Measurements from ENCODE around the gene GNAI1. TPM values are rescaled to one million over a fixed set of nuclear protein-coding genes. Genes with fewer than 3 reads are reported as not detected.

The GNAI1 gene
- total RNA-seq, 1 donor from 2014 or later, result 0.35 TPM

DNA sequence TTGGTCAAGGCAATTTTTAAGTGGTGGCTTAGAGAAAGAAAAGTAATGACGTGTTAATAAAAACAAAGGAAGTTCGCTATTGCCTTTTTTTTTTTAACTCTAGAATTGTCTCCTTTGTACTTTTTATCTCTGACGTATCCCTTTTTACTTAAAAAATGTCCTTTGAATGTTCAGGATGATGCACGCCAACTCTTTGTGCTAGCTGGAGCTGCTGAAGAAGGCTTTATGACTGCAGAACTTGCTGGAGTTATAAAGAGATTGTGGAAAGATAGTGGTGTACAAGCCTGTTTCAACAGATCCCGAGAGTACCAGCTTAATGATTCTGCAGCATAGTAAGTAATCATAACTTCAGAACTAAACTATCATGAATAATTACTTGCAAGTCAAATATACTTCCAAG, 64.4 kb downstream of the GNAI1 start:
- TF ChIP-seq, protein P1, sequence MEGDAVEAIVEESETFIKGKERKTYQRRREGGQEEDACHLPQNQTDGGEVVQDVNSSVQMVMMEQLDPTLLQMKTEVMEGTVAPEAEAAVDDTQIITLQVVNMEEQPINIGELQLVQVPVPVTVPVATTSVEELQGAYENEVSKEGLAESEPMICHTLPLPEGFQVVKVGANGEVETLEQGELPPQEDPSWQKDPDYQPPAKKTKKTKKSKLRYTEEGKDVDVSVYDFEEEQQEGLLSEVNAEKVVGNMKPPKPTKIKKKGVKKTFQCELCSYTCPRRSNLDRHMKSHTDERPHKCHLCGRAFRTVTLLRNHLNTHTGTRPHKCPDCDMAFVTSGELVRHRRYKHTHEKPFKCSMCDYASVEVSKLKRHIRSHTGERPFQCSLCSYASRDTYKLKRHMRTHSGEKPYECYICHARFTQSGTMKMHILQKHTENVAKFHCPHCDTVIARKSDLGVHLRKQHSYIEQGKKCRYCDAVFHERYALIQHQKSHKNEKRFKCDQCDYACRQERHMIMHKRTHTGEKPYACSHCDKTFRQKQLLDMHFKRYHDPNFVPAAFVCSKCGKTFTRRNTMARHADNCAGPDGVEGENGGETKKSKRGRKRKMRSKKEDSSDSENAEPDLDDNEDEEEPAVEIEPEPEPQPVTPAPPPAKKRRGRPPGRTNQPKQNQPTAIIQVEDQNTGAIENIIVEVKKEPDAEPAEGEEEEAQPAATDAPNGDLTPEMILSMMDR (IDR thresholded peaks at IDR 0.05), result no peak
- POLR2A ChIA-PET, result no interaction called here
- no peak for ATAC-seq (ENCODE audit: low read depth)
- intact Hi-C loops (cut with micrococcal nuclease), result no loop called here
- Mint-ChIP-seq H3K36me3 (ENCODE audit: low read depth) (no peaks in the 10 kb centered on the region), H3K9me3 (no peaks in the 10 kb centered on the region), H3K27ac (no peak overlapping the region), H3K4me3 (no peak overlapping the region), H3K27me3 (no peaks in the 10 kb centered on the region), H3K4me1 (no peaks in the 10 kb centered on the region)
- DNase-seq, result no peak
- CTCF ChIA-PET, result no interaction called here

DNA sequence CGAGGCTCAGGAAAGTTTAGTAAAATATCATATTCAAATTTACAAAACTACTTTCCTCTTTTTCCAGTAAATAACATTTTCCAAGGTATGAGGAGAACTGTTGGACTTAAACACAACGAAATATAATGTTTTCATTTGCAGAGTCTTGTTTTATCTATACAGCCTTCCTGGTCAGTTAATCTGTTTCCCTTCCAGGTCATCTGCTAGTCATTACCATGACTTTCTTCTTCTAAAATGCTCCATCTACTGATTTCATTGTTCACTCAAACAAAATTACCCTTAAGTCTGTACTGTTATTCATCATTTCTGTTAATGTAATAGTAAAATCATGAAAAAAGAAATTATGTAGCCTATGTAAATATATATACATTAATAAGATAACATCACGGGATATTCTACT, 69.8 kb downstream of the GNAI1 start:
- ChIA-PET CTCF (no interaction called here), POLR2A (no interaction called here)
- no peaks in the 10 kb centered on the region for H3K4me1 Mint-ChIP-seq
- ATAC-seq (ENCODE audit: low read depth), result no peak
- no peak overlapping the region for H3K4me3 Mint-ChIP-seq
- H3K36me3 Mint-ChIP-seq (ENCODE audit: low read depth), result no peaks in the 10 kb centered on the region
- DNase-seq, result no peak
- H3K27me3 Mint-ChIP-seq, result no peaks in the 10 kb centered on the region
- intact Hi-C loops (cut with micrococcal nuclease), result no loop called here
- no peak overlapping the region for H3K27ac Mint-ChIP-seq
- TF ChIP-seq, protein P1 (IDR thresholded peaks at IDR 0.05), result no peak
- H3K9me3 Mint-ChIP-seq, result no peaks in the 10 kb centered on the region

DNA sequence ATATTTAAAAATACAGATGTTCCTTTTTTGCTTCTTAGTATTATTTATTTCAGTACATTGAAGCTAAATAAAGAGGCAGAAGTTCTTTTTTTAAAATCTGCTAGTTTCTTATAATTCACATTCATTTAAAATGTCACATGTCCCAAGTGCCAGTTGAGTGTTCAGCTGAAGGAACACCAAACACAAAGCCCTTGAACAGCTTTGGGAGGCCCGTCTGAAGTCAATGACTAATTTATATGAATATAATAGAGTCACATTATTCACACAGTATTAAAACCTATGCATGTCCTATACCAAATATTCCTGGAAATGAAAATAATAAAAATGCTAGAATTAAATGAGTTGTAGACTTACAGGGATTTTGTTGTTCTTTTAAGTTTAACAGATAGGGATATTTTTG, 70.3 kb downstream of the GNAI1 start:
- TF ChIP-seq, protein P1 (IDR thresholded peaks at IDR 0.05), result no peak
- no peaks in the 10 kb centered on the region for H3K36me3 Mint-ChIP-seq (ENCODE audit: low read depth)
- intact Hi-C loops (cut with micrococcal nuclease), result no loop called here
- H3K27me3 Mint-ChIP-seq, result no peaks in the 10 kb centered on the region
- ChIA-PET CTCF (no interaction called here), POLR2A (no interaction called here)
- no peaks in the 10 kb centered on the region for H3K4me1 Mint-ChIP-seq
- ATAC-seq (ENCODE audit: low read depth) (no peak), DNase-seq (no peak)
- no peaks in the 10 kb centered on the region for H3K9me3 Mint-ChIP-seq
- H3K4me3 Mint-ChIP-seq, result no peak overlapping the region
- H3K27ac Mint-ChIP-seq, result no peak overlapping the region

DNA sequence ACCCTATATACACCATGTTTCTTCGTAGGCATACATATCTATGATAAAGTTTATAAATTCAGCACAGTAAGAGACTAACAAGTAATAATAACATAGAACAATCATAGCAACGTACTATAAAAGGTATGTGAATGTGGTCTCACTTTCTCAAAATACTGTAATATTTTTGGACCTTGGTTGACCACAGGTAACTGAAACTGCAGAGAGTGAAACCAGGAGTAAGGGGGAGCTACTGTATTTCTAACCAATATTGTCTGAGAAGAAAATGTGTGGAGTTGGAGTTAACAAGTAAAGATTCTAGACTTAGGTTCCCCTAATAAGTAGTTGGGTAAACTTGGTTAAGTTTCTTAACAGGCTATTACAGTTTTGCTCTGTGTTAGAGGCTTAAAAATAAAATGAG, 72.1 kb downstream of the GNAI1 start:
- Mint-ChIP-seq H3K27me3 (no peaks in the 10 kb centered on the region), H3K27ac (no peak overlapping the region), H3K4me3 (no peak overlapping the region), H3K4me1 (no peaks in the 10 kb centered on the region), H3K9me3 (no peaks in the 10 kb centered on the region), H3K36me3 (ENCODE audit: low read depth) (no peaks in the 10 kb centered on the region)
- intact Hi-C loops (cut with micrococcal nuclease), result no loop called here
- ChIA-PET CTCF (no interaction called here), POLR2A (no interaction called here)
- ATAC-seq (ENCODE audit: low read depth) (no peak), DNase-seq (no peak)
- TF ChIP-seq, protein P1 (IDR thresholded peaks at IDR 0.05), result no peak

DNA sequence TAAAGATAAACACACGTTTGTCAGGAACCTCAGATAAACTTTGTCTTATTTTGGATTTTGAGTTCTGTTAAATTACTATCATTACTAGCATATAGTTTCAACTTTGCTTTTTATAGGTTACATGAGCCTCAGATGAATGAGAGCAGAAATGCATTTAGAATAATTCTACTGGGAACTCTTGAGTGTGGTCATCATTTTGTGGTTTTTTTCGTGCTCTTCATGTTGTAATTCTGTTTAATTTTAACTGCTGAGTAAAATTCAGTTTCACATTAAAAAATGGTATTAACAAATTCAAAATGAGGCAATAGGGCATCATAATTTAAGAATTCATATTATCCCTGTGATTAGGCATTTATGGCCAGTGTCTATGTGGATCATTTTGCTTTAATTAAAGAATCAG, 72.9 kb downstream of the GNAI1 start:
- TF ChIP-seq, protein P1 (IDR thresholded peaks at IDR 0.05), result no peak
- DNase-seq, result no peak
- CTCF ChIA-PET, result no interaction called here

More for the DNA sequence above, 72.9 kb downstream of the GNAI1 start:
- no peak overlapping the region for H3K27ac Mint-ChIP-seq
- H3K27me3 Mint-ChIP-seq, result no peaks in the 10 kb centered on the region
- POLR2A ChIA-PET, result no interaction called here
- intact Hi-C loops (cut with micrococcal nuclease), result no loop called here
- ATAC-seq (ENCODE audit: low read depth), result no peak
- no peak overlapping the region for H3K4me3 Mint-ChIP-seq
- H3K36me3 Mint-ChIP-seq (ENCODE audit: low read depth), result no peaks in the 10 kb centered on the region
- no peaks in the 10 kb centered on the region for H3K4me1 Mint-ChIP-seq
- H3K9me3 Mint-ChIP-seq, result no peaks in the 10 kb centered on the region

Measured in activated B cell treated with CpG ODN at 0.5 μM for 24 hours (primary cell).